ENCODE results near the gene DPYSL3. TPM values are rescaled to one million over a fixed set of nuclear protein-coding genes. Genes with fewer than 3 reads are reported as not detected.

The DPYSL3 gene
- total and polyA plus RNA-seq, 4 experiments from 2014 or later, result 0.06 to 0.25 TPM; not detected in 2

DNA sequence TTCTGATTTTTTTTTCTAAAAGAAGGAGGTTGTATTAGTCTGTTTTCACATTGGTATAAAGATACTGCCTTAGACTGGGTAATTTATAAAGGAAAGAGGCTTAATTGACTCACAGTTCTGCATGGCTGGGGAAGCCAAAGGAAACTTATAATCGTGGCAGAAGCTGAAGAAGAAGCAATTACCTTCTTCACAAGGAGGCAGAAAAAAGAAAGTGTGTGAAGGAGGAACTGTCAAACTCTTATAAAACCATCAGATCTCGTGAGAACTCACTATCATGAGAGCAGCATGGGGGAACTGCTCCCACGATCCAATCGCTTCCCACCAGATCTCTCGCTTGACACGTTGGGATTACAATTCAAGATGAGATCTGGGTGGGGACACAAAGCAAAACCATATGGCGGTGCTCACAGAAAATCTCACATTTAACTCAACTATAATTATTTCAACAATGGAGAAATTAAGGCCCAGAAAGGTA is 27.1 kb downstream of the DPYSL3 start:
- no peak for DNase-seq
- no peaks in the 10 kb centered on the region for H3K4me1 ChIP-seq (ENCODE audit: insufficient read depth, low read length)
- POLR2A ChIA-PET (ENCODE audit: partially characterized antibody), result no interaction called here
- Mint-ChIP-seq H3K36me3 (no peaks in the 10 kb centered on the region), H3K4me3 (no peak overlapping the region), H3K9me3 (peaks cover 0 to 6% (median 0%) of the 10 kb centered on the region in 8 donors), H3K4me1 (peaks cover 0 to 1% (median 0%) of the 10 kb centered on the region in 4 donors), H3K27me3 (peaks cover 0 to 4% of the 10 kb centered on the region in 2 donors), H3K27ac (peak overlapping the region in 1 of 7 donors; percentile 37)
- no peaks in the 10 kb centered on the region for H3K9me3 ChIP-seq (ENCODE audit: control insufficient read depth in 1 of 2, low read length in 2 of 2)
- H3K27ac ChIP-seq (ENCODE audit: low read depth, low read length), result no peak overlapping the region
- H3K4me3 ChIP-seq (ENCODE audit: low read length in 2 of 2), result no peak overlapping the region
- CTCF ChIA-PET (ENCODE audit: partially characterized antibody), result no interaction called here
- H3K27me3 ChIP-seq (ENCODE audit: insufficient read depth, low read length), result no peaks in the 10 kb centered on the region
- intact Hi-C loops (cut with micrococcal nuclease), result no loop called here
- no peaks in the 10 kb centered on the region for H3K36me3 ChIP-seq (ENCODE audit: insufficient read depth, low read length)

DNA sequence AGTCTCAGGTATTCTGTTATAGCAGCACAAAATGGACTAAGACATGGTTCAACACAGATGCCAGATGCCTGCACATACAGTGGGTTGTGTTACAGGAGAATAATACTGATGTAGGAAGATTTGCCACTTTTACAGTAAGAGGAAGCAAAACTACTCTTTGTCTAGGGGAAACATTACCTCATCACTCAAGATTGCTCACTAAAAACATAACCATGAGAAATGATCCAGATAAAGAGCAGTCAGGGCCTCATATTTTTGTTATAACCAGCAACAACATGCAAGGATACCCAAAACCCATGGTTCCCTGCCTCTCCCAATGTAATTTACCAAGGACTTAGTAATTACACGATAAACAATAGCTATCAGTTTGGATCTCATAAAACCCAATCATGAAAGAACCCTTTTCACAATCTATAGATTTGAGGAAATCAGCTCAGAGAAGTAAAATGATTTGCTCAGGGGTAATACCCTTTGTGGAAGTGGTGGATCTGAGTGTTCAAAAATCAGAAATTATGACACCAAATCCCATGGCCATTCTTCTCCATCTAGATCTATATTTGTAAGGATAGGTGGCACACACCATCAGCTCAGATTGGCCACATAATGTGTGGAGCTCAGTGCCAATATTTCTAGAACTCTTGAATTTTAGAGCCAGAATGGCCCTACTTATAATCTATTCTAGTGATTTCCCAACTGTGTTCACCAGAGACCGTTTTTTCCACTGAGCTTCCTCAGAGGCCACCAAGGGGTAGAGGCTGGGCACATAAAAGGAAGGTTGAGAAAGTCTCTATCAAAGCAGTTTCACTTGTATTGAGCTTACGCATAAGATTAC is 27.8 kb downstream of the DPYSL3 start:
- no peaks in the 10 kb centered on the region for H3K36me3 Mint-ChIP-seq
- no peak overlapping the region for H3K4me3 ChIP-seq (ENCODE audit: low read length in 2 of 2)
- ChIA-PET POLR2A (ENCODE audit: partially characterized antibody) (no interaction called here), CTCF (ENCODE audit: partially characterized antibody) (no interaction called here)
- H3K9me3 ChIP-seq (ENCODE audit: control insufficient read depth in 1 of 2, low read length in 2 of 2), result no peaks in the 10 kb centered on the region
- H3K27me3 Mint-ChIP-seq, result peaks cover 0 to 7% of the 10 kb centered on the region in 2 donors
- no peak for DNase-seq
- intact Hi-C loops (cut with micrococcal nuclease), result no loop called here
- no peaks in the 10 kb centered on the region for H3K4me1 ChIP-seq (ENCODE audit: insufficient read depth, low read length)
- H3K9me3 Mint-ChIP-seq, result peaks cover 0 to 6% (median 0%) of the 10 kb centered on the region in 8 donors
- no peak overlapping the region for H3K27ac ChIP-seq (ENCODE audit: low read depth, low read length)
- H3K4me1 Mint-ChIP-seq, result peaks cover 0 to 1% (median 0%) of the 10 kb centered on the region in 4 donors
- H3K4me3 Mint-ChIP-seq, result no peak overlapping the region
- H3K27me3 ChIP-seq (ENCODE audit: insufficient read depth, low read length), result no peaks in the 10 kb centered on the region
- no peaks in the 10 kb centered on the region for H3K36me3 ChIP-seq (ENCODE audit: insufficient read depth, low read length)
- H3K27ac Mint-ChIP-seq, result no peak overlapping the region

DNA sequence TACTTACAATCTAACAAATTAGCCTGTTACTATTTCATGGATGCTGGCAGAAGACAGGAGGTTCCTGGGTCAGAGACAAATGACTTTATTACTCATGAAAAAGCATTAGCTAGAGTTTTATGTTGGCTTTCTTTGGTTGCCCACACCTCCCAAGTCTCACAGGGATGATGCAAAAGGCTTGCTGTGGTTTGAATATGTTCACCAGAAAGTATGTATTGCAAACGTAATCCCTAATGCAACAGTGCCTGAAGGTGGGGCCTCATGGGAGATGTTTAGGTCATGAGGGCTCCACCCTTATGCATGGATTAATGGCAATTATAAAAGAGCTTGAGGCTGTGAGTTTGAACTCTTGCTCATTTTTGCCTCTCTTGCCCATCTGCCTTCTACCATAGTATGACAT is 28.5 kb downstream of the DPYSL3 start:
- Histone ChIP-seq H3K36me3 (ENCODE audit: insufficient read depth, low read length) (no peaks in the 10 kb centered on the region), H3K9me3 (ENCODE audit: control insufficient read depth in 1 of 2, low read length in 2 of 2) (no peaks in the 10 kb centered on the region), H3K27ac (ENCODE audit: low read depth, low read length) (no peak overlapping the region), H3K4me3 (ENCODE audit: low read length in 2 of 2) (no peak overlapping the region), H3K27me3 (ENCODE audit: insufficient read depth, low read length) (no peaks in the 10 kb centered on the region), H3K4me1 (ENCODE audit: insufficient read depth, low read length) (no peaks in the 10 kb centered on the region)
- ChIA-PET CTCF (ENCODE audit: partially characterized antibody) (no interaction called here), POLR2A (ENCODE audit: partially characterized antibody) (no interaction called here)
- Mint-ChIP-seq H3K9me3 (peaks cover 0 to 6% (median 0%) of the 10 kb centered on the region in 8 donors), H3K4me1 (peaks cover 0 to 1% (median 0%) of the 10 kb centered on the region in 4 donors), H3K27ac (no peak overlapping the region), H3K36me3 (no peaks in the 10 kb centered on the region), H3K27me3 (peaks cover 0 to 8% of the 10 kb centered on the region in 2 donors), H3K4me3 (no peak overlapping the region)
- intact Hi-C loops (cut with micrococcal nuclease), result no loop called here
- DNase-seq, result no peak

DNA sequence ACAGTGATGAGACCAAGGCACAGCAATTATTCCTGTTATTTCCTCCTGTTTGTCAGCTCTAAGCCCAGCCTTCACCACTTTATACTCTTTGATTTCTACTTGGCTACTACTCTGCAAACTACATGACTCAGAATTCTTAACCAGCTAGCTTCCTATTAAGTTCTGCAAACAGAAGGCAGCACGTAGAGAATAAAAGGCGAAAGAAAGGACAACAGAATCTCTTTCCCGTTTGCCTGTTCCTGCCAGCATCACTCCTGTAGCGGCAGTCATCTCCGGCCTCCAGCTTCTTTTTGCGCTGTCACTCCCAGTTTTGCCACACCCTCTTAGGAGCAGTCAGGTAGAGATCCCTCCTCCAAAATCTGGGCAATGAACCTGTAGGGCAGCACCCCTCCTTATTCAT is 29.9 kb downstream of the DPYSL3 start:
- Mint-ChIP-seq H3K27ac (no peak overlapping the region), H3K36me3 (no peaks in the 10 kb centered on the region), H3K4me3 (no peak overlapping the region), H3K9me3 (peaks cover 0 to 3% (median 0%) of the 10 kb centered on the region in 8 donors), H3K27me3 (peaks cover 0 to 10% of the 10 kb centered on the region in 2 donors), H3K4me1 (peaks cover 0 to 1% (median 0%) of the 10 kb centered on the region in 4 donors)
- H3K9me3 ChIP-seq (ENCODE audit: control insufficient read depth in 1 of 2, low read length in 2 of 2), result no peaks in the 10 kb centered on the region
- H3K4me3 ChIP-seq (ENCODE audit: low read length in 2 of 2), result no peak overlapping the region
- POLR2A ChIA-PET (ENCODE audit: partially characterized antibody), result no interaction called here
- H3K4me1 ChIP-seq (ENCODE audit: insufficient read depth, low read length), result no peaks in the 10 kb centered on the region
- intact Hi-C loops (cut with micrococcal nuclease), result no loop called here
- no peak overlapping the region for H3K27ac ChIP-seq (ENCODE audit: low read depth, low read length)
- CTCF ChIA-PET (ENCODE audit: partially characterized antibody), result no interaction called here
- no peak for DNase-seq
- no peaks in the 10 kb centered on the region for H3K27me3 ChIP-seq (ENCODE audit: insufficient read depth, low read length)
- H3K36me3 ChIP-seq (ENCODE audit: insufficient read depth, low read length), result no peaks in the 10 kb centered on the region

DNA sequence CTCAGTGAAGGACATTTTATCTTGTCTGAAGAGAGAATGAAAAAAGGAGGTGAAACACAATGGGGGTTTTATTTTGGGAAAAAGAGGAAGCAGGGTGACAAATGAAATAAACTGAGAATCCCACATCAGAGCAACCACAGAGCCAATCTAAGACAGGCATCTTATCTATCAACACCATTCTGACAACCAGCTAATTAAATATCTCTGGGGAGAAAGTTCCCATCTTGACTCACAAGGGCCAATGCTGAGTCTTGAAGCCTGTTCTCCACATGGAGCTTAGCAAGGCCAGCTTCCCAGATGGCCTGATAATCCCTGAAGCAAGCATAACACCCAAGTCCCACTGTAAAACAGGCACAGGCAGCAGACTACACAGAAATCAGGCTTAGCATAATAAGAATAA is 30.4 kb downstream of the DPYSL3 start:
- H3K4me1 ChIP-seq (ENCODE audit: insufficient read depth, low read length), result no peaks in the 10 kb centered on the region
- CTCF ChIA-PET (ENCODE audit: partially characterized antibody), result no interaction called here
- H3K36me3 Mint-ChIP-seq, result no peaks in the 10 kb centered on the region
- no peaks in the 10 kb centered on the region for H3K9me3 ChIP-seq (ENCODE audit: control insufficient read depth in 1 of 2, low read length in 2 of 2)
- peaks cover 0 to 3% (median 0%) of the 10 kb centered on the region in 8 donors for H3K9me3 Mint-ChIP-seq
- intact Hi-C loops (cut with micrococcal nuclease), result no loop called here
- POLR2A ChIA-PET (ENCODE audit: partially characterized antibody), result no interaction called here
- H3K27me3 ChIP-seq (ENCODE audit: insufficient read depth, low read length), result no peaks in the 10 kb centered on the region
- H3K4me3 Mint-ChIP-seq, result no peak overlapping the region
- no peaks in the 10 kb centered on the region for H3K36me3 ChIP-seq (ENCODE audit: insufficient read depth, low read length)
- H3K27ac ChIP-seq (ENCODE audit: low read depth, low read length), result no peak overlapping the region
- peaks cover 0 to 10% of the 10 kb centered on the region in 2 donors for H3K27me3 Mint-ChIP-seq
- peaks cover 0 to 1% (median 0%) of the 10 kb centered on the region in 4 donors for H3K4me1 Mint-ChIP-seq
- no peak overlapping the region for H3K27ac Mint-ChIP-seq
- DNase-seq, result no peak
- no peak overlapping the region for H3K4me3 ChIP-seq (ENCODE audit: low read length in 2 of 2)

DNA sequence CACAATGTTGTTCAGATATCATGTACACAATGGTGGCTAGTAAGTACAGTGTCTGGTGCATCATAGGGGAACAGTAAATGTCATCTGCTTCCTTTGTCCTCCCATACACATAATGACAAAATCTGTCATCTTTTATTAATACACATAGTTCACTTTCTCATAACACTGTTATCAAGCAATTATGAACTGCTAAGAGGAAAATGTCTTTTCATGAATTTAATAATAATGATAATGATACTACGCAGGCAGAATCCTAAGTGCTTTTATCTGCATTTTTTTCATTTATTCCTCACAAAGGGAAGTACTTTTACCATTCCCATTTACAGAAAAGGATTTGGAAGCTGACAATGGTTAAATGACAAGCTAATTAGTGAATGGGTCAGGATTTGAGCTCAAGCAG is 35.7 kb downstream of the DPYSL3 start:
- H3K9me3 Mint-ChIP-seq, result peaks cover 0 to 9% (median 0%) of the 10 kb centered on the region in 8 donors
- POLR2A ChIA-PET (ENCODE audit: partially characterized antibody), result no interaction called here
- Histone ChIP-seq H3K27ac (ENCODE audit: low read depth, low read length) (no peak overlapping the region), H3K9me3 (ENCODE audit: control insufficient read depth in 1 of 2, low read length in 2 of 2) (no peaks in the 10 kb centered on the region), H3K27me3 (ENCODE audit: insufficient read depth, low read length) (no peaks in the 10 kb centered on the region), H3K4me3 (ENCODE audit: low read length in 2 of 2) (no peak overlapping the region), H3K36me3 (ENCODE audit: insufficient read depth, low read length) (no peaks in the 10 kb centered on the region), H3K4me1 (ENCODE audit: insufficient read depth, low read length) (no peaks in the 10 kb centered on the region)
- H3K36me3 Mint-ChIP-seq, result no peaks in the 10 kb centered on the region
- no peaks in the 10 kb centered on the region for H3K4me1 Mint-ChIP-seq
- no peak overlapping the region for H3K27ac Mint-ChIP-seq
- peaks cover 2 to 20% of the 10 kb centered on the region in 2 donors for H3K27me3 Mint-ChIP-seq
- intact Hi-C loops (cut with micrococcal nuclease), result no loop called here
- no peak overlapping the region for H3K4me3 Mint-ChIP-seq
- DNase-seq, result no peak
- CTCF ChIA-PET (ENCODE audit: partially characterized antibody), result no interaction called here

DNA sequence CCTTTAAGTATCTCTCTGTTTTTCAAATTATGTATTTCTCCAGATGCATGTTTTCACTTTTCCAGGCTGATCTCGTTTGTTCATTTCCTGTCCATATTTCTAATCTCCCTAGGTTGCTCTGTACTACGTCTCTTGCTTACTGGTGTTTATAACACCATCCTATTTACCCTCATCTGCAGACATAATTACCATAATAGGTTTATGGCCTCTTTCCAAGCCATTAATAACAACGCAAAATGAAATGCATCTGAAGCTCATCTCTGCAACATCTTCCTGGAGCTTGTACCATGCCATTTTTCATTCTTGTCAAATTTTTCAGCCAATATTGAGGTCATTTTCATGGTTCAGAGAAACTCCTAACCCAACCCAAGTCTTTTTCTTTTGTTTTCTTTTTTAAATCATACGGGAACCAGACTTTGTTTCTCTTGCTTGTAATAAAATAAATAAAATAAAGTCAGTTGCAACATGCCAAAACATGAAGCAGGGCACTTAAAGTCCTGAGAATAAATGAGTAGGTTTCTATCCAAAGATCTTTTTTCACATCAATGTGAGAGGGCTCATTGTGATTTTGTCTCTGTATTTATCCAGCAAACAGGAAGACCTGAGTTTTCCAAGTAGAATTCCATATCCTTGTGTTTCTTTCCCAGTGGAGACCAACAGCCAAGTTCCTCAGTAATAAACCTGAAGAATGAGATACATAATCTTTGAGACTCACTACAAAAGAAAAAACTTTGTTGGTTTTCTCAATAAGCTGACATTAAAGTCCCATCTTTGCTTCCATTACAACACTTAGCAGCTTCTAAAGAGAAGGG is 37.0 kb downstream of the DPYSL3 start:
- Mint-ChIP-seq H3K27ac (no peak overlapping the region), H3K4me1 (no peaks in the 10 kb centered on the region), H3K36me3 (no peaks in the 10 kb centered on the region), H3K9me3 (peaks cover 0 to 9% (median 0%) of the 10 kb centered on the region in 8 donors), H3K27me3 (peaks cover 2 to 20% of the 10 kb centered on the region in 2 donors), H3K4me3 (no peak overlapping the region)
- Histone ChIP-seq H3K4me1 (ENCODE audit: insufficient read depth, low read length) (no peaks in the 10 kb centered on the region), H3K27ac (ENCODE audit: low read depth, low read length) (no peak overlapping the region), H3K27me3 (ENCODE audit: insufficient read depth, low read length) (no peaks in the 10 kb centered on the region), H3K9me3 (ENCODE audit: control insufficient read depth in 1 of 2, low read length in 2 of 2) (no peaks in the 10 kb centered on the region), H3K36me3 (ENCODE audit: insufficient read depth, low read length) (no peaks in the 10 kb centered on the region), H3K4me3 (ENCODE audit: low read length in 2 of 2) (no peak overlapping the region)
- no peak for DNase-seq
- POLR2A ChIA-PET (ENCODE audit: partially characterized antibody), result no interaction called here
- intact Hi-C loops (cut with micrococcal nuclease), result no loop called here
- CTCF ChIA-PET (ENCODE audit: partially characterized antibody), result interaction anchor here (1.1 kb wide), 1 partner anchor 19 kb away, joined by 3 read pairs; no protein-coding TSS in a partner anchor

Measured in CD4-positive, alpha-beta memory T cell (primary cell).